GM12865 (cell line): ENCODE measurements around the gene NIPAL4.

Source experiments
- DNase-seq: peaks from one replicate; pipeline ENCODE4 v3.0.0; 2010; ENCODE audit warnings: low read depth
- H3K4me3 ChIP-seq: 2 replicates; pipeline ENCODE4 v1.5.1; 2011; ENCODE audit warnings: mild to moderate bottlenecking, low read depth, low read length, control low read depth
- CTCF ChIP-seq: IDR thresholded peaks from 2 replicates; pipeline ENCODE4 v1.5.1; 2011; ENCODE audit warnings: low read length, control low read depth, low read depth, inconsistent platforms; ENCODE audit not compliant: insufficient read depth; ENCODE audit errors: missing control alignments

Gene NIPAL4

GRCh38 chr5:157513182-157513581 lies 53.2 kb downstream of the NIPAL4 start:
- no peak for TF ChIP-seq CTCF
- DNase-seq, result no peak
- H3K4me3 ChIP-seq, result no peak overlapping the region

GRCh38 chr5:157514974-157515373 lies 55.0 kb downstream of the NIPAL4 start:
- H3K4me3 ChIP-seq, result no peak overlapping the region
- DNase-seq, result no peak
- no peak for TF ChIP-seq CTCF

DNA sequence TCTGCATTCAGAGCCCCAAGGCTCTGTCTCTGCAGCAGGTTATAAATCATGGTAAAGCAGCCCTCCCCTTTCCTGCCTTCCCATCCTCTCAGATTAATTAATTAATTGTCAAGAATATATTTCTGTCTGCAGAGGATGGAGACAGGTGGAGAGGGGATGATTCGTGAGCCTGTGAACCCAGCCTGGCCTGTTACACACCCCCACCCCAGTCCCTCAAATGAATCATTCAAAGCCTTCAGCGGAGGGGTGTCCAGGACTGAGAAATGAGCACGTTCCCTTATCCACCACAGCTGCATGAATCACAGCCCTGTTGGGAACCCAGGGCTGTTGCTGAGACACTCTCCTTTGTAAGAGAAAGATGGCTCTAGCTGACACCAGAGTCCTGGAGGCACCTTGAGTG lies 56.0 kb downstream of the NIPAL4 start:
- no peak for TF ChIP-seq CTCF
- DNase-seq, result no peak

GRCh38 chr5:157516626-157517325 lies 56.8 kb downstream of the NIPAL4 start:
- no peak for DNase-seq
- no peak for TF ChIP-seq CTCF
- H3K4me3 ChIP-seq, result no peak overlapping the region

More for the DNA sequence above, 56.0 kb downstream of the NIPAL4 start:
- no peak overlapping the region for H3K4me3 ChIP-seq

GRCh38 chr5:157518963-157519362 lies 59.0 kb downstream of the NIPAL4 start:
- no peak for TF ChIP-seq CTCF
- peak; percentile 87 for DNase-seq
- H3K4me3 ChIP-seq, result peak overlapping the region; percentile 31

GRCh38 chr5:157519579-157520253 lies 59.7 kb downstream of the NIPAL4 start:
- peak overlapping the region; percentile 31 for H3K4me3 ChIP-seq
- peak; percentile 78 for DNase-seq
- TF ChIP-seq CTCF, result no peak
